Measurements from ENCODE around the gene TRIO. TPM values are rescaled to one million over a fixed set of nuclear protein-coding genes. Genes with fewer than 3 reads are reported as not detected.
A peak's percentile ranks its signal among the peaks of the same experiment; 100 is the strongest.

TRIO gene
- total RNA-seq, 1 experiment from 2014 or later: 144 TPM

DNA sequence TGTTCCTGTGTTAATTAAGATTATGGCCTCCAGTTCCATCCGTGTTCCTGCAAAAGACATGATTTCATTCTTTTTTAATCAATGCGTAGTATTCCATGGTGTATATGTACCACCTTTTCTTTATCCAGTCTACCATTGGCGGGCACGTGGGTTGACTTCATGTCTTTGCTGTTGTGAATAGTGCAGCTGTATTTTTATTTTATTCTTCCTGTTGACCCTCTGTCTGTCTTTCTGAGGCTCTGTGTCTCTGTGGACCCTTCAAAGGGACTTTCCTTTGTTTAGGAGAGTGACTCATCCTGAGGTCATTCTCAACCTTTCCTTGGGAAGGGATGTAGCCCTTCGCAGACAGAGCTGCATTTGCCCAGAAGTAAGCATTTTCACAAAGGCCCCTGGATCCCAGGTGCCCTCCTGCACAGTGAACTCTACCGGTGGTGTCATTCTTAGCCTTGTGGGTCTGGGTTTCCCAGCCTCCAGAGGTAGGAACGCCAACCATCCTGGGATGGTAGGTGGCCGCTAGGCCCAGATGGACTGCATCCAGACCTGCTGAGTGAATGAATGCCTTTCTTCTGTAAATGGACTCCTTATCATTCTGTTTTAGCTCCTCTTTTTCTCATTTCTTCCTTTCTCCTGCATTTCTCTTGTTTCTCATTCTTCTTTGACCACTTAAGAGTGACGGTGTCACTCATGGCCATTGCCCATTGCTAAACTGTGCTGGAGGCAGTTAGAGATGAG, 22.4 kb downstream of the TRIO start:
- DNase-seq (ENCODE audit: low read depth): peak; percentile 99

GRCh38 chr5:14166437-14166836, 23.3 kb downstream of the TRIO start:
- no peak for DNase-seq (ENCODE audit: low read depth)

- peak; percentile 75 for DNase-seq (ENCODE audit: low read depth)
Measured at GRCh38 chr5:14167211-14167845, 24.2 kb downstream of the TRIO start.

DNA sequence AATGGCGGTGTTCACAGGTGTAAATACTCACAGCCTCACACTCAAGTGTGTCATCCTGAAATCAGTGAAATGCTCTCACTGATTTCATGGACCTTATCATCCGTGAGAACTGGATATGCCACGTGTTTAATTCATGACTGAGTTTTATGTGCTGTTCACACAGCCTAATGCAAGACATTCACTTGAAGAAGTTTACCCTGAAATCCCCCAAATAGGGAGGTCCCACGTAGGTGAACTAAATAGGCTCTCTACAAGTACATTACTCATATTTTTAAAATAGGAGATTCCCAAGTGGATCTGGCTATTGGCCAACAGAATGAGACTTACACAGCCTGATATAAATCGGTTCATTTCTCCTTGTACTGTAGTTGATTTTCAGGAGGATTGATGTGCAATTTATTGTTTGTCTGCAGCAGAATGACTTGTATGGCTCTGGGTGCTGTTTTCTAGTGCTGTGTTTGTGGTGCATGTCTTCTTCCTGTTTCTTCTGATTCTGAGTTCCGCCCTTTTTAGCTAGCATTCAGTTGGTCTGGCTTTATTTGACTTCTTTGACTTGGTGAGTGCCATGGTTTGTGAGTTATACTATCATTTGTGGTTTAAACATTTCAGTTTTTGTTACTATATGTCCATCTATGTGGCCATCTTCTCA, 25.1 kb downstream of the TRIO start:
- no peak for DNase-seq (ENCODE audit: low read depth)

GRCh38 chr5:14168793-14169262, 25.7 kb downstream of the TRIO start:
- DNase-seq (ENCODE audit: low read depth): no peak

- no peak for DNase-seq (ENCODE audit: low read depth)
Measured at GRCh38 chr5:14171046-14171445, 27.9 kb downstream of the TRIO start.

- DNase-seq (ENCODE audit: low read depth): no peak
Measured at GRCh38 chr5:14171621-14172020, 28.5 kb downstream of the TRIO start.

DNA sequence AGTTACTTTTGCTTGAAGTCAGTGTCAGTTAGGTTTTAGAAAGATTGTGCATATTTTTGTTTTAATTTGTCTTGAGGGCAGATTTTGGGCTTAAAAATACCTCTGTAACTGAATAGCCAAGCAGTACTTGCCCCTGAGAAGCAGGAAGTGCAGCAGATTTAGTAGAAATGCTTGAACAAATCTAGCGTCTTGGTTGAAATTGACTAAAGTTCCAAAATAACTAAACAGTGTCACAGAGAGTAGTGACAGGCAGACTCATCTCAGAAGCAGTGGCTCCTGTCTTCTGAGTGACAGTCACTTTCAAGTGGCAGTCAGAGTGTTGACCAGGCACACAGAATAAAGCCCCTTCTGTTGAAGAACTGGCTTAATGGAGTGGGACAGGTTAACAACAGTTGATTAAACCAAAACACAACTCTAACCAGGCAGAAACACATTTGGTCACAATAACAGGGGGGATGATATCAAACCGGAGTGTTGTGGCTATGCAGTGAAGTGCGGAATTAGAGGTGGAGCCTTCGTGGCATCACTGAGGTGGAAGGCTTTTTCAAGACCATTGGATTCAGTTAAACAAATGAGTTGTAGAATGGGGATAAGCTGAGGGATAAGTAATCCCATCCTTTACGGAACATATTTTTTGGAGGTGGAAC, 29.1 kb downstream of the TRIO start:
- DNase-seq (ENCODE audit: low read depth): no peak

DNA sequence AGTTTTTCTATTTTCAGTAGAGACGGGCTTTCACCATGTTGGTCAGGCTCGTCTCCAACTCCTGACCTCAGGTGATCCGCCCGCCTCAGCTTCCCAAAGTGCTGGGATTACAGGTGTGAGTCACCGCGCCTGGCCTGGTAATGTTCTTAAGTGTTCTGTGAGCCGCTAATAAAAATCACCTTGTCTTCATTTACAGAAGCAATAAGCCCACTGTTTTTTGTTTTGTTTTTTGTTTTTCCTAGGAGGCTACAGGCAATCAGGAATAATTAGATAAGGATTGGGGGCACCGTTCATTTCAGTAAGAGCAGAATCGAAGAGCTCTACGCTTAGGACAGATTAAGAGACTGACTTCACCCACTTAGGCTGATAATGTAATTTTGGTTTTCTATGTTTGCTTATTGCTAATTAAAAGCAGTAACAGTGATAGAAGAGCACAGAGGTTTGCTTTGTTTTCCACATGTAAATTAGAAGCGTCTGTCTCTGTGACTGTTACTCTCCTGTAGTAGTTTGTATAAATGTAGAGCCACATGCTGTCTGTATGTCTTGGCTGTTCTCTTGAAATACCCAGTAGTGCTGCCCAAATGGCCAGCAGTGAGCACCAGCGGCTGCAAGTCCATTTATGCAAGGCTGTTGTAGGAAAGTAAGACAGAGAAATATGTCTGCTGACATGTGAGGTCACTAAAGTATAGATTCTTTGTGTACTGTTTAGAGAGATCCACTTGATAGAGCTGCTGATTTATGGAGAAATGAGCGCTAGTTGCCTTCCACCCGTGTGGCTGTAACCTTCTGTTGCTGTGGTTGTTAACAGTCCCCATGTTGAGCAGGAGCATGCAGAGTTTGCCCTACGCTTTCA, 30.5 kb downstream of the TRIO start:
- peak; percentile 72 for DNase-seq (ENCODE audit: low read depth)

GRCh38 chr5:14174230-14174636, 31.1 kb downstream of the TRIO start:
- DNase-seq (ENCODE audit: low read depth): peak; percentile 85

DNA sequence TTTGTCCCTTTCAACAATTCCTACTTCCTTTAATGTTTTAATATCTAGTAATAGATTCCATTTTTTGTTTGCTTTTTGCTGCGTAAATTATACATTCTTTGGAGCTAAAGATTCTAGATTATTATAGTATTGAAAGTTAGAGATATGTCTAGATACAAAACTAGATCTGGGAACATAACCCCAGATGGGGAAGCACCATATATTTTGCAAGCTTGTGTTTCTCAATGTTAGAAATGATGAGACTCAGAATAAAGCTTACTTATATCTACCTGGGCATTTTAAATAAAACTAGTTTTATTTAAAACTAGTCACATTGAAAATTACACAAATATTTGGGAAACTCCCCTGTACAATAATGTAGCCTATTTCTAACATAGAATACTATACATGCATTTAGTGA, 32.2 kb downstream of the TRIO start:
- DNase-seq (ENCODE audit: low read depth): no peak

GRCh38 chr5:14176888-14177287, 33.7 kb downstream of the TRIO start:
- no peak for DNase-seq (ENCODE audit: low read depth)

GRCh38 chr5:14177634-14178033, 34.5 kb downstream of the TRIO start:
- no peak for DNase-seq (ENCODE audit: low read depth)

DNA sequence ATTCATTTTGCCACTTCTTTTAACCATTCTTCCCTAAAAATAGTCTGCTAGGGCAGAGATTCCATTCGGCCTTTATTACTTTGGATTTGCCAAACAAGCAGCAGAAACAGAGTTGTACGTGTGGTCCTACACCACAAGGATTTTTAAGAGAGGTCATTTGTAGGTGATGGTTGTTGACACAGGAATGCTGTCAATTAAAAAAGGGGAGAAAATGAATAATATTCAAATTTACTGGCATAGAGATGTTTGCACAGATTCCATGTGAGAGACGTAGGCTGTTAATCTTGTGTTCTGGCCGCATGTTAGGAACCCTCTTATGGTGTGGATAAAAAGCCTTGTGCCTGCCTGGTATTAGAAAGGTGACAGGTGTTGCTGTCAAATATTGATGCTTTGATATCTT, 34.9 kb downstream of the TRIO start:
- DNase-seq (ENCODE audit: low read depth): no peak

DNA sequence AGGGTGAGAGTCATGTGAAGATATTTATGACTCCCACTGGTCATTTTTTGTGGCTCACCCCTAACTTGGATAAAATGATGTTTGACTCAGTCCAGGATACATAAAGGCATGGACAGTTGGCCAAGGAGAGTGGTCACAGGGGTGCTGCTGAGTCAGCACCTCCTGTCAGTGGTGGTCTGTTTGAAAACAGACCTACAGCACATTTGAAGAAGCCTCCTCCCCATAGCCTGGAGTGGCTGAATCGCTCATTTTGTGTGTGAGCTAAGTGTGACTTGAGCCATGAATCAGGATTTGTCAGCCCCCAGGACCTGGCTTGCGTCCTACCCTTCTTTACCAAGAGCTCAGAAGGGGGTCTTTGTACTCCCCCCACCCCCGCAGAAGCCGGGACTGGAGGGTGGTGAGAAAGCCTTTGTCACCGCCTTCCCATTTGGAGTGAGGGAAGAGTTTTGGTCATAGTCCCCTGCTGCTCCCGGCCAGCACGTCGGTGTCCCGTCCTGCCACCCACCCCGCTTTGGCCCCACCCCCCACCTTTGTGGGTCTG, 35.6 kb downstream of the TRIO start:
- peak; percentile 99 for DNase-seq (ENCODE audit: low read depth)

DNA sequence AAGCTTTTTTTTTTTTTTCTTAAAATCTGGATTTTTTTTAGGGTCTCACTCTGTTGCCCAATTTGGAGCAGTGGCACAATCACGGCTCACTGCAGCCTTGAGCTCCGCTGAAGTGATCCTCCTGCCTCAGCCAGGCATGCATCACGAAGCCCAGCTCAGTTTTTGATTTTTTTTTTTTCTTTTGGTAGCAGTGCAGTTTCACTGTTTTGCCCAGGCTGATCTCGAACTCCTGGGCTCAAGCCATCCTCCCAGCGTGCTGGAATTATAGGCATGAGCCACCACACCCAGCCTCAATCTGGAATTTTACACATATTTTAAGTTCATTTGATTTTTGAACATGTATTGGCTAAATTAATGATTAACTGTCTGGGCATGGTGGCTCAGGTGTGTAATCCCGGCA, 36.3 kb downstream of the TRIO start:
- no peak for DNase-seq (ENCODE audit: low read depth)

DNA sequence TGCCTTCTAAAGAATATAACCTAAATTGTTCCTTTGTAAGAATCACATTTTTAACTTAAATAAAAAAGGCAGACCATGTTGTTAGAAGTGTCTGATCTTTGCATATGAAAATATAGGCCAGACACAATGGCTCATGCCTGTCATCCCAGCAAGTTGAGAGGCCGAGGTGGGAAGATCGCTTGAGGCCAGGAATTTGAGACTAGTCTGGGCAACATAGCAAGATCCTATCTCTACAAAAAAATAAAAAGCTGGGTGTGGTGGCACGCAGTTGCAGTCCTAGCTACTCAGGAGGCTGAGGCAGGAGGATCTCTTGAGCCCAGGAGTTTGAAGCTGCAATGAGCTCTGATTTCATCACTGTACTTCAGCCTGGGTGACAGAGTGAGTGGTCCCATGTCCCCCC, 37.3 kb downstream of the TRIO start:
- DNase-seq (ENCODE audit: low read depth): no peak

GRCh38 chr5:14181299-14181968, 38.3 kb downstream of the TRIO start:
- no peak for DNase-seq (ENCODE audit: low read depth)

DNA sequence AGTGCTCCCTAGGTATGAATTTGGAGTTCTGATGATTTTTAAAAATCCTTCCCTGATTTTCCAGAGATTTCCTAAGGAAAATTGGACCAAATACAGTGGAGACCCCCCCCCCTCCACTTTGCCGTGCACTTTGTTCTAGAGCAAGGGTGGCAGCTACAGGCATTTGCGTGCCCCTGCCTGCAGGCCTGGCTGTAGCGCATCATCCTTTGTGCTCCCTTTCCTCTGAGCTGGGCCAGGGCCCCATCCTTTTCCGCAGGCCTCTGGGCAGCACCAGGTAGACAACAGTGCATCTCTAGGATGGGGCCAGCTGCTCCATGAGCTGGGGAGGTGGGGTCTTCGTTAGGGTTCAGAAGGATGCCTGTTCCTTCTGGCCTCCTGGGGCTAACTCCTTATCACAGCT, 39.6 kb downstream of the TRIO start:
- DNase-seq (ENCODE audit: low read depth): no peak
